GM18526 (cell line): ENCODE data around the gene FOXP1.

Source experiments
- POLR2A ChIP-seq: IDR thresholded peaks from 3 replicates; pipeline ENCODE4 v1.6.1; 2011; ENCODE audit not compliant: insufficient read length; ENCODE audit errors: extremely low read depth

The FOXP1 gene

GRCh38 chr3:71533588-71533987 is 49.9 kb downstream of the FOXP1 start:
- TF ChIP-seq POLR2A: no peak

- no peak for TF ChIP-seq POLR2A
Measured at GRCh38 chr3:71532639-71533395, 50.7 kb downstream of the FOXP1 start.

- TF ChIP-seq POLR2A: no peak
Measured at GRCh38 chr3:71530903-71531530, 52.5 kb downstream of the FOXP1 start.

GRCh38 chr3:71528816-71529215 is 54.7 kb downstream of the FOXP1 start:
- TF ChIP-seq POLR2A: no peak

- TF ChIP-seq POLR2A: no peak
Measured at GRCh38 chr3:71525391-71525790, 58.1 kb downstream of the FOXP1 start.

- no peak for TF ChIP-seq POLR2A
Measured at GRCh38 chr3:71524672-71525071, 58.9 kb downstream of the FOXP1 start.

- no peak for TF ChIP-seq POLR2A
Measured at GRCh38 chr3:71523628-71524027, 59.9 kb downstream of the FOXP1 start.

GRCh38 chr3:71521940-71522876 is 61.3 kb downstream of the FOXP1 start:
- TF ChIP-seq POLR2A: no peak

GRCh38 chr3:71521021-71521352 is 62.5 kb downstream of the FOXP1 start:
- no peak for TF ChIP-seq POLR2A

GRCh38 chr3:71520161-71521020 is 63.1 kb downstream of the FOXP1 start:
- no peak for TF ChIP-seq POLR2A

GRCh38 chr3:71518089-71518488 is 65.4 kb downstream of the FOXP1 start:
- no peak for TF ChIP-seq POLR2A

- TF ChIP-seq POLR2A: no peak
Measured at GRCh38 chr3:71517271-71517791, 66.2 kb downstream of the FOXP1 start.

GRCh38 chr3:71515636-71516365 is 67.7 kb downstream of the FOXP1 start:
- no peak for TF ChIP-seq POLR2A

- no peak for TF ChIP-seq POLR2A
Measured at GRCh38 chr3:71514621-71515020, 68.9 kb downstream of the FOXP1 start.
